GM13977 (cell line): ENCODE measurements around the gene METTL8.

Experiments used
- DNase-seq: peaks from one replicate; pipeline ENCODE4 v3.0.0; 2012; ENCODE audit warnings: low spot score
- in situ Hi-C: fragments of 300-500 bp; cut with MboI; formaldehyde crosslinking; loops from one replicate; pipeline ENCODE4 v1.12.0; 2022; ENCODE audit warnings: low sequenced_read_pairs, low pct_unique_long_range_greater_than_20kb, mixed read lengths, inconsistent platforms; ENCODE audit not compliant: unreplicated experiment
- TF ChIP-seq, protein P1 (sequence below): IDR thresholded peaks from 2 replicates; pipeline ENCODE4 v1.5.1; 2012; ENCODE audit warnings: mild to moderate bottlenecking, control low read depth; ENCODE audit not compliant: insufficient read depth; ENCODE audit errors: extremely low read depth, missing control alignments

METTL8 gene

DNA sequence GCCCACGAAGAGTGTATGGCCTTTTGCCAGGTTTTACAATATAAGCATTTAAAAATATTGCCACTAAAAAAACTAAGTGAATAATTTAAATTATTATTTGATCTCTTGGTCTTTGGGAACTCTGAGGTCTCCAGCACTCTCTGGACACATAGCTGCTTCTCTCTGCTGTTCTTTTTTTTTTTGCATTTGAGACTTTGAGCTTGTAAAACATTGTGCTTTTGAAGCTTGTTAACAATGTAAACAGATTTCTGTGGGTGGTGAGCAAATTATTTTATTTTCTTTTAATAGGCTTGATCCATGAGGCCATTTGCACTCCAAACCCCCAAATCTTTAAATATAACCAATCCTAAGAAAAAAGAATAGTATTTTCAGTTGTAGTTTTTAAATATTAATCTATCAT lies 42.2 kb upstream of the METTL8 start:
- TF ChIP-seq, protein P1, sequence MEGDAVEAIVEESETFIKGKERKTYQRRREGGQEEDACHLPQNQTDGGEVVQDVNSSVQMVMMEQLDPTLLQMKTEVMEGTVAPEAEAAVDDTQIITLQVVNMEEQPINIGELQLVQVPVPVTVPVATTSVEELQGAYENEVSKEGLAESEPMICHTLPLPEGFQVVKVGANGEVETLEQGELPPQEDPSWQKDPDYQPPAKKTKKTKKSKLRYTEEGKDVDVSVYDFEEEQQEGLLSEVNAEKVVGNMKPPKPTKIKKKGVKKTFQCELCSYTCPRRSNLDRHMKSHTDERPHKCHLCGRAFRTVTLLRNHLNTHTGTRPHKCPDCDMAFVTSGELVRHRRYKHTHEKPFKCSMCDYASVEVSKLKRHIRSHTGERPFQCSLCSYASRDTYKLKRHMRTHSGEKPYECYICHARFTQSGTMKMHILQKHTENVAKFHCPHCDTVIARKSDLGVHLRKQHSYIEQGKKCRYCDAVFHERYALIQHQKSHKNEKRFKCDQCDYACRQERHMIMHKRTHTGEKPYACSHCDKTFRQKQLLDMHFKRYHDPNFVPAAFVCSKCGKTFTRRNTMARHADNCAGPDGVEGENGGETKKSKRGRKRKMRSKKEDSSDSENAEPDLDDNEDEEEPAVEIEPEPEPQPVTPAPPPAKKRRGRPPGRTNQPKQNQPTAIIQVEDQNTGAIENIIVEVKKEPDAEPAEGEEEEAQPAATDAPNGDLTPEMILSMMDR = no peak
- in situ Hi-C loops = no loop called here
- DNase-seq = no peak

DNA sequence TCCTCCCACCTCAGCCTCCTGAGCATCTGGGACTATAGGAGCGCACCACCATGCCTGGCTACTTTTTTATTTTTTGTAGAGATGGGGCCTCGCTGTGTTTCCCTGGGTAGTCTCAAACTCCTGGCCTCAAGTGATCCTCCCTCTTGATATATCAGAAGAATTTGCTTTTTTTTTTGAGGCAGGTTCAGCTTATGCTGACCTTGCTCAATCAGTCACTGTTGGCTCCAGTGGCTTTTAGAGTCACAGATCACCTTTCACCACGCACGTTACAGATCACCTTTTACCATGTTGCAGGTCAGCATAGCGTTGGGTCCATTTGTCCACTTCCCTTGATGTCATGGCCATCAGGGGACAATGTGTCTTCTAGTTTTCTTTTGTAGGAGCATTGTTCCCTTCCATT lies 36.3 kb upstream of the METTL8 start:
- TF ChIP-seq, protein P1 = no peak
- in situ Hi-C loops = no loop called here

DNA sequence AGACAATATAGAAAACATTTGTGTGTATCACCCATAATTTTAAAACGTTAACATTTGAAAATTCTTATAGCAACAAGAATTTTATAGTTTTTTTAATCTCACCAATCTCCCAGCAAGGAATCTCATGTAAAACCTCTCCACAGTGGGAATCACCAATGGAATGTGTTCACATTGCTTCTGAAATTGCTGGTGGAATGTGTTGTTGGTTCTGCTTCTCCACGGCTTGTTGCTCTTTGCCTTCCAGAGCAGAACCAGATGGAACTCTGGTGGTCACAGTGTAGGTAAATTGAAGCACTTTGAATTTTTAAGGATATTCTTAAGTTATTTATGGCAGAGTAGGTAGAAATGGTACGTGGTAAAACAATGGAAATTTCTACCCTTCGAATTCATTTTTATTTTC lies 35.4 kb upstream of the METTL8 start:
- TF ChIP-seq, protein P1 = no peak
- in situ Hi-C loops = no loop called here

More for the DNA sequence above, 36.3 kb upstream of the METTL8 start:
- no peak for DNase-seq

DNA sequence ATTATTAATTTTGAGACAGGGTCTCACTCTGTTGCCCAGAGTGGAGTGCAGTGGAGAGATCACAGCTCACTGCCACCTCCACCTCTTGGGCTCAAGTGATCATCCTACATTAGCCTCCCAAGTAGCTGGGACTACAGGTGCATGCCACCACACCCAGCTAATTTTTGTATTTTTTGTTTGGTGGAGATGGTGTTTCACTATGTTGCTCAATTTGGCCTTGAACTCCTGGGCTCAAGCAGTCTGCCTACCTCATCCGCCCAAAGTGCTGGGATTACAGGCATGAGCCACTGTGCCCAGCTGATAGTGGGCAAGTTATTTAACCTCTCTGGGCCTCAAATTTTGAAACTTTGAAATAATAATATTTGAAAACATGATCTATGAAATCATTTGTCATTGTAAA lies 26.7 kb upstream of the METTL8 start:
- no peak for DNase-seq
- TF ChIP-seq, protein P1 = no peak
- in situ Hi-C loops = no loop called here

More for the DNA sequence above, 35.4 kb upstream of the METTL8 start:
- DNase-seq = no peak

DNA sequence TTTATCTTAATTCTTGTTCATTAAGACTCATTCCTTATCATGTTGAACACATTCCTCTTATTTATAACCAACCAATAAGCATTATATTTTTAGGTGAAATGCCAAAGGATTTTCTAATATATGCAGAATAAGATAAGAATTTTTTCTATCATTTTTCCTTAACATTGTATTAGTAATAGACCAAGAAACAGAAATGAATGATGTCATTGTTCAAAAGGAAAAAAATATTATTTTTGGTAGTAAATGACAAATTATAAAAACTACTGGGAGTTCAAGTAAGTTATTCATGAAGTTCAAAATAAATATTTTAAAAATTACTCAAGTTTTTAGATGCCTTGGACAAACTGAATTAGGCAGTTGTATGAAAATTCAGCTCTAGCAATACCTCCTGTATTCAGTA lies 25.7 kb upstream of the METTL8 start:
- no peak for DNase-seq
- TF ChIP-seq, protein P1 = no peak
- in situ Hi-C loops = no loop called here

DNA sequence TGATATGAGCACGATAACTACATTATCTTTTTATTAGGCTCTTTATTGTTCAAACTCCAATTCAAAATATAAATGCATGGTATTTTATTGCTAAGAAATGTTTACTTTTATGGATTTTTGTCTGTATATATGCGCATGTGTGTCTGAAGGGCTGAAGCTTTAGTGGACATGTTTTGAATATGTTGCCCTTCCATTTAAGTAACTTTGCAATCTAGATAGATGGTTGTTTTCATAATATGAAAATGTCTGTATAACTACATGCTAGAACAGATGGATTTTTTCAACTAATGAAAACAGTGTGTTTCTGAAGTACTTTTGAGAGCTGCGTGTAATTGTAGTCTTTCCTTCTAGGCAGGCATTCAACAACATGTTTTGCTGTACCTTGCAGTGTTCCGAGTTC lies 19.0 kb upstream of the METTL8 start:
- DNase-seq = no peak
- TF ChIP-seq, protein P1 = no peak
- in situ Hi-C loops = no loop called here

DNA sequence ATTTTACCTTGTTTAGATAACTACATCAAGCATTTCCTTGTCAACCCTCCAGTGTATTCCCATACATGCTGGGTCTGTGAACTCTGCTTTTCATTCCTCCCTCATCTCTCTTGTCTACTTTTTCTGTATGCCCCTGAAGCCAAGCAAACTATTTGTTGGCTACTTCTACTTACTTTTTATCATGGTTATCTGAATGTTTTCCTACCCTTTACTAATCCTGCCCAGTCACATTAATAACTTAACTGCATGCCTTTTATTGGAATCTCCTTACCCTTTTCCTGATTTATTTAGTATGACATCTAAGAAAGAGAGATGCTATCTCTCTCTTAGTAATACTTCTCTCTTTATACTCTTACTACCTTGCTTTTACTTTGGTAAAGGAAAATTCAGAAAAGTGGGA lies 17.3 kb upstream of the METTL8 start:
- in situ Hi-C loops = no loop called here
- TF ChIP-seq, protein P1 = no peak
- no peak for DNase-seq
